Ovary (tissue), 9 donors: ENCODE results near the gene PANK4. TPM values are rescaled to one million over a fixed set of nuclear protein-coding genes. Genes with fewer than 3 reads are reported as not detected.

ENCODE experiments used
- DNase-seq, 5 donors: peaks; one replicate each; pipeline ENCODE4 v3.0.0-alpha.2; 2019 to 2020
- H3K27ac ChIP-seq, 2 donors: fragments of 200-600 bp; one replicate each; pipeline versions ENCODE4 v1.5.1 to v1.8.0; 2019 to 2022
- H3K27me3 ChIP-seq: fragments of 200-600 bp; one replicate; pipeline ENCODE4 v1.8.0; 2022
- H3K36me3 ChIP-seq: fragments of 200-600 bp; sonication (generic); one replicate; pipeline ENCODE4 v1.5.1; 2019
- H3K4me1 ChIP-seq: one replicate; pipeline ENCODE4 v1.8.1; 2013; ENCODE audit warnings: mild to moderate bottlenecking, moderate library complexity; ENCODE audit not compliant: insufficient read depth
- H3K4me3 ChIP-seq: fragments of 200-600 bp; sonication (generic); one replicate; pipeline ENCODE4 v1.5.1; 2017
- H3K9me3 ChIP-seq, 2 donors: fragments of 200-600 bp in 1 of 2; sonication (generic) in 1 of 2; one replicate each; pipeline versions ENCODE4 v1.5.1 to v1.8.1; 2013 to 2019; ENCODE audit warnings: mild to moderate bottlenecking in 1 of 2, moderate library complexity in 1 of 2
- EP300 ChIP-seq: sonication (generic); formaldehyde crosslinking; IDR thresholded peaks from one replicate; pipeline ENCODE4 v1.6.1; 2017; ENCODE audit warnings: antibody characterized with exemption
- POLR2A ChIP-seq: fragments of 450-650 bp; IDR thresholded peaks from one replicate; pipeline ENCODE4 v1.6.1; 2017; ENCODE audit warnings: antibody characterized with exemption, mild to moderate bottlenecking, moderate library complexity
- WGBS, 3 donors: extraction: QIAGEN DNeasy Blood & Tissue Kit in 1 of 3; methylation state at CpG; one replicate each; pipeline versions ENCODE4 v1.1.5 to v1.1.7; 2013 to 2017; 5-methylcytosine and 5-hydroxymethylcytosine counted together
- intact Hi-C, 4 donors: fragments of 100-400 bp; cut with DNase I; formaldehyde crosslinking; loops; one replicate each; pipeline versions ENCODE4 v1.11.0 to v1.15.1; 2022 to 2023
- polyA plus RNA-seq, 2 donors: library from polyadenylated mRNA; stranded (reverse); fragments of 200-250 nt in 1 of 2; fragments of 350-450 nt in 1 of 2; fragmentation: Illumina TruSeq in 1 of 2; extraction: RNeasy Lipid Tissue Mini Kit (QIAGEN cat#74804) in 1 of 2; gene quantifications; one replicate each; pipeline ENCODE4 v1.2.3, GENCODE V29; 2013 to 2014
- total RNA-seq, 7 donors: library from RNA; depleted of rRNA in 2 of 7; stranded (reverse); fragments of >200 nt in 2 of 7; fragmentation: NEBNext Ultra II Directional in 3 of 7; extraction: Animal tissue kit (Norgen Biotek cat#: 25700) in 3 of 7; gene quantifications; one replicate each; pipeline versions ENCODE4 v1.1.0 to v1.2.4, GENCODE V29; 2016 to 2023
- TF ChIP-seq, protein P1 (sequence below), 3 donors: fragments of 450-650 bp in 2 of 3; fragments of 200-600 bp in 1 of 3; IDR thresholded peaks; one replicate each; pipeline versions ENCODE4 v1.5.1 to v1.8.0; 2016 to 2022; ENCODE audit warnings: antibody characterized with exemption in 3 of 3, mild to moderate bottlenecking in 1 of 3
- donor health status: DM: no; HTN: no; CAD: no; lungs with moderate emphysema.
- donor health status: DM: no; HTN: no; CAD: no.
- donor health status: Bipolar disorder and iron deficiency.
- donor health status: DM: yes; HTN: yes; CAD: no.
- donor health status: DM: no; HTN: no; CAD: no.
- donor health status: DM: yes; HTN: yes; CAD: no.

PANK4 gene
- total and polyA plus RNA-seq, 9 donors = 14.7 to 33.3 (median 26.1) TPM

DNA sequence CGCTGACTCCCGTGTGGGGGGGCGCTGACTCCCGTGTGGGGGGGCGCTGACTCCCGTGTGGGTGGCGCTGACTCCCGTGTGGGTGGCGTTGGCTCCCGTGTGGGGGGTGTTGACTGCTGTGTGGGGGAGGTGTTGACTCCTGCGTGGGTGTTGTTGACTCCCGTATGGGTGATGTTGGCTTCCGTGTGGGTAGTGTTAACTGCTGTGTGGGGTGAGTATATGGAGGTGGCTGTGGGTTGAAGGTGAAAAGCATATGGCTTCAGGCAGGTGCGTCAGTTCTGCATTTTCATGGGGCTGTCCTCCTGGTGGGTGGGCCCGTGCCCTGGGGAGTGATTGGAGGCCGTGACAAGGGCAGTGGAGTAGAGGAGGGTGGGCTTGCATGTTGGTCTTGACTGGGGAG lies 42.4 kb downstream of the PANK4 start:
- no peak overlapping the region for H3K4me3 ChIP-seq
- DNase-seq = no peak
- H3K36me3 ChIP-seq = no peaks in the 10 kb centered on the region
- H3K4me1 ChIP-seq = no peaks in the 10 kb centered on the region
- WGBS, 3 donors = 45 to 53% (median 48%) methylated on average over 10 to 16 of the region's 16 CpGs
- intact Hi-C loops = no loop called here
- no peaks in the 10 kb centered on the region for H3K9me3 ChIP-seq
- H3K27ac ChIP-seq = no peak overlapping the region
- H3K27me3 ChIP-seq = no peaks in the 10 kb centered on the region
- TF ChIP-seq, protein P1, sequence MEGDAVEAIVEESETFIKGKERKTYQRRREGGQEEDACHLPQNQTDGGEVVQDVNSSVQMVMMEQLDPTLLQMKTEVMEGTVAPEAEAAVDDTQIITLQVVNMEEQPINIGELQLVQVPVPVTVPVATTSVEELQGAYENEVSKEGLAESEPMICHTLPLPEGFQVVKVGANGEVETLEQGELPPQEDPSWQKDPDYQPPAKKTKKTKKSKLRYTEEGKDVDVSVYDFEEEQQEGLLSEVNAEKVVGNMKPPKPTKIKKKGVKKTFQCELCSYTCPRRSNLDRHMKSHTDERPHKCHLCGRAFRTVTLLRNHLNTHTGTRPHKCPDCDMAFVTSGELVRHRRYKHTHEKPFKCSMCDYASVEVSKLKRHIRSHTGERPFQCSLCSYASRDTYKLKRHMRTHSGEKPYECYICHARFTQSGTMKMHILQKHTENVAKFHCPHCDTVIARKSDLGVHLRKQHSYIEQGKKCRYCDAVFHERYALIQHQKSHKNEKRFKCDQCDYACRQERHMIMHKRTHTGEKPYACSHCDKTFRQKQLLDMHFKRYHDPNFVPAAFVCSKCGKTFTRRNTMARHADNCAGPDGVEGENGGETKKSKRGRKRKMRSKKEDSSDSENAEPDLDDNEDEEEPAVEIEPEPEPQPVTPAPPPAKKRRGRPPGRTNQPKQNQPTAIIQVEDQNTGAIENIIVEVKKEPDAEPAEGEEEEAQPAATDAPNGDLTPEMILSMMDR (IDR thresholded peaks at IDR 0.05) = no peak
- TF ChIP-seq POLR2A = no peak
- no peak for TF ChIP-seq EP300

DNA sequence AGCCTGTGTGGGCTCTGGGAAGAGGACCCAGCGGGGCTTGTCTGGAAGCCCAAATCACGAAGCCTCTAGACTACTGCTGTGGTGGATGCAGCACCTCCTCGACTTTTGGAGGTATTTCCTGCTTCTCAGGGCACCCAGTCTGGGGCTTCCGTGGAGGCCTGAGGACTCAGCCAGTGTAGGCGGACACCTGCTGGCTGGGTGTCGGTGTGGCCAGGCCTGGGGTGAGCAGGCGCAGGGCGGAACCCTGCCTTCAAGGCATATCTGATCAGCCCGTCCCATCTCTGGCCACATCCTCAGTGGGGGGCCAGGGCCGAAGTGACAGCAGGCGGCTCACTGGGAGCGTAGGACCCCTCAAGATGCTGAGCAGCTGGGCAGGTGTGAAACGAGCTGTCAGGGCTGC lies 43.4 kb downstream of the PANK4 start:
- Histone ChIP-seq H3K27ac (no peak overlapping the region), H3K27me3 (no peaks in the 10 kb centered on the region), H3K4me1 (no peaks in the 10 kb centered on the region), H3K4me3 (no peak overlapping the region), H3K36me3 (no peaks in the 10 kb centered on the region), H3K9me3 (no peaks in the 10 kb centered on the region)
- intact Hi-C loops = no loop called here
- 79 to 80% (median 80%) methylated on average over 13 of the region's 13 CpGs for WGBS, 3 donors
- no peak for TF ChIP-seq EP300
- TF ChIP-seq POLR2A = no peak
- TF ChIP-seq, protein P1 (IDR thresholded peaks at IDR 0.05) = no peak
- DNase-seq = no peak

DNA sequence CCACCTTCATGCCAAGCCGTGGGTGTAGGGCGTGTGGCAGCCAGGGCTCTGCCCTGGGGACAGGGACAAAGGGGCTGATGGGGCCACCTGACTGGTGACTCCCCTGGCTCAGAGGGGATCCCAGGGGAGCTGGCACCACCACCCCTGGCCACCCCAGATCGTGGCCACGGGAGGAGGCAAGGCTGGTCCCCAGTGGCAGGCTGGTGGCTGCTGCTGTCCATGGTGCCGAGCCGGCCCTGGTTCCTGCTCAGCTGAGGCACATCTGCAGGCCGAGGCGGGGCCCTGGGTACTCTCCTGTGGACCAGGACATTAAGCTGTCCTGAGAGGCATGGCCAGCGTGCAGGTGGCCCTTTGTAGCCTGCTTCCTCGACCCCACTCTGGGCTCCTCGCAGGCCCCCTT lies 43.8 kb downstream of the PANK4 start:
- no peak overlapping the region for H3K27ac ChIP-seq
- WGBS, 3 donors = 63 to 73% (median 64%) methylated on average over 9 to 11 of the region's 11 CpGs
- no peaks in the 10 kb centered on the region for H3K36me3 ChIP-seq
- no peaks in the 10 kb centered on the region for H3K9me3 ChIP-seq
- no peak for TF ChIP-seq POLR2A
- TF ChIP-seq, protein P1 (IDR thresholded peaks at IDR 0.05) = no peak
- no peak for TF ChIP-seq EP300
- no peak for DNase-seq
- no peaks in the 10 kb centered on the region for H3K27me3 ChIP-seq
- intact Hi-C loops = no loop called here
- no peaks in the 10 kb centered on the region for H3K4me1 ChIP-seq
- H3K4me3 ChIP-seq = no peak overlapping the region

DNA sequence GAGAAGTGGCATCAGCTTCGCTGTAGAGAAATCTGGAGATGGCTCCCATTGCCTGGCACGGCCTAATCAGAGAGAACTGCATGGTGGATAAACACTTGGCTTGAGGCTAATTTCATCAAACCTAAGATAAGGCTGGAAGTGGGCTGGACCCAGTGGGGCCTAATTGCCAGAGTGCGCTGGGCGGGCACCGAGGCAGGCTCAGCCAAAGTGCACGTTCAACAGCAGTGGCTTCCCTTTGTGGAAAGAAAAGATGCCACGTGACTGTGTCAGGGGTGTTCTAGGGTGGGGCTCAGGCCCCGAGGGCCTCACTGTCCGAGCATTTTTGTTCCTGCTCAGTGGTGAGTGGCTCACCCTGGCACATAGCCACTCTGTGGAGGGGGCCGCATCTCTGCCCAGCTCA lies 44.5 kb downstream of the PANK4 start:
- Histone ChIP-seq H3K36me3 (no peaks in the 10 kb centered on the region), H3K27ac (no peak overlapping the region), H3K4me3 (no peak overlapping the region), H3K4me1 (no peaks in the 10 kb centered on the region), H3K27me3 (no peaks in the 10 kb centered on the region), H3K9me3 (no peaks in the 10 kb centered on the region)
- intact Hi-C loops = no loop called here
- TF ChIP-seq EP300 (no peak), POLR2A (no peak)
- TF ChIP-seq, protein P1 (IDR thresholded peaks at IDR 0.05) = no peak
- no peak for DNase-seq
- WGBS, 3 donors = 71 to 75% (median 74%) methylated on average over 10 of the region's 10 CpGs

DNA sequence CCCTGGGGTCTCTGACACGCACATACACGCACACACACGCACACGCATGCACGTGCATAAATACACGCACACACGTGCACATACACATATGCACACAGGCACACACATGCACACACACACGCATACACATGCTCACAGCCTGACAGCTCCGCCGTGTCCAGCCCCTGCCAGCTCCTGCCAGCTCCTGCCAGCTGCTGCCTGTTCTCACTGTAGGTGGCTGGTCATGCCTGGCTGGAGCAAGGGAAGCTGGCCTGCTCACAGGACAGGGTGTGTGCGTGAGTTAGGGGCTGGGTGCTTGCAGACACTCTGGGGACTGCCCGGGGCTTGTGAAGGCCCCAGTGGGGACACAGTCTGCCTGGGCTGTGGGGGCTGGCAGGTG lies 45.4 kb downstream of the PANK4 start:
- Histone ChIP-seq H3K27me3 (no peaks in the 10 kb centered on the region), H3K4me1 (no peaks in the 10 kb centered on the region), H3K4me3 (no peak overlapping the region), H3K9me3 (no peaks in the 10 kb centered on the region), H3K27ac (no peak overlapping the region), H3K36me3 (no peaks in the 10 kb centered on the region)
- intact Hi-C loops = no loop called here
- TF ChIP-seq, protein P1 (IDR thresholded peaks at IDR 0.05) = no peak
- TF ChIP-seq POLR2A (no peak), EP300 (no peak)
- no peak for DNase-seq
- 83 to 85% (median 84%) methylated on average over 12 of the region's 12 CpGs for WGBS, 3 donors
